Fibroblast of lung (primary cell): Measurements from ENCODE around the gene IL16.

ENCODE experiments used
- EZH2 ChIP-seq: IDR thresholded peaks from 2 replicates; pipeline ENCODE4 v1.5.1; 2012; ENCODE audit warnings: low read length, control low read depth, mild to moderate bottlenecking; ENCODE audit errors: missing control alignments
- TF ChIP-seq, protein P1 (sequence below), 2 donors: IDR thresholded peaks in 1 of 2; conservative IDR thresholded peaks in 1 of 2; 1 replicate in 1 of 2; 2 replicates in 1 of 2; pipeline ENCODE4 v1.5.1; 2011 to 2012; ENCODE audit warnings: low read length in 2 of 2, control low read depth in 1 of 2, inconsistent platforms in 1 of 2, low read depth in 1 of 2, mild to moderate bottlenecking in 1 of 2

DNA sequence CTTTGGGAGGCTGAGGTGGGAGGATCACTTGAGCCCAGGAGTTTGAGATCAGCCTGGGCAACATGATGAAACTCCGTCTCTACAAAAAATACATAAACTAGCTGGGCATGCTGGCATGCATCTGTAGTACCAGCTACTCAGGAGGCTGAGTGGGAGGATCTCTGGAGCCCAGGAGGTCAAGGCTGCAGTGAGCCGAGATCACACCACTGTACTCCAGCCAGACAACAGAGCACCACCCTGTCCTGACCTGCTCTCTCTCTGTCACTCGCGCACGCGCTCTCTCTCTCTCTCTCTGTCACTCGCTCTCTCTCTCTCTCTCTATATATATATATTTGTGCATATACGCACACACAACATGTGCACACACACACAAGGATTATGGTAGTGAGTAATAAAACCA, 61.8 kb downstream of the IL16 start:
- TF ChIP-seq, protein P1, sequence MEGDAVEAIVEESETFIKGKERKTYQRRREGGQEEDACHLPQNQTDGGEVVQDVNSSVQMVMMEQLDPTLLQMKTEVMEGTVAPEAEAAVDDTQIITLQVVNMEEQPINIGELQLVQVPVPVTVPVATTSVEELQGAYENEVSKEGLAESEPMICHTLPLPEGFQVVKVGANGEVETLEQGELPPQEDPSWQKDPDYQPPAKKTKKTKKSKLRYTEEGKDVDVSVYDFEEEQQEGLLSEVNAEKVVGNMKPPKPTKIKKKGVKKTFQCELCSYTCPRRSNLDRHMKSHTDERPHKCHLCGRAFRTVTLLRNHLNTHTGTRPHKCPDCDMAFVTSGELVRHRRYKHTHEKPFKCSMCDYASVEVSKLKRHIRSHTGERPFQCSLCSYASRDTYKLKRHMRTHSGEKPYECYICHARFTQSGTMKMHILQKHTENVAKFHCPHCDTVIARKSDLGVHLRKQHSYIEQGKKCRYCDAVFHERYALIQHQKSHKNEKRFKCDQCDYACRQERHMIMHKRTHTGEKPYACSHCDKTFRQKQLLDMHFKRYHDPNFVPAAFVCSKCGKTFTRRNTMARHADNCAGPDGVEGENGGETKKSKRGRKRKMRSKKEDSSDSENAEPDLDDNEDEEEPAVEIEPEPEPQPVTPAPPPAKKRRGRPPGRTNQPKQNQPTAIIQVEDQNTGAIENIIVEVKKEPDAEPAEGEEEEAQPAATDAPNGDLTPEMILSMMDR (conservative IDR thresholded peaks at IDR 0.05 in 1 of 2, IDR thresholded peaks at IDR 0.05 in 1 of 2; ENCODE audit: low read depth in 1 of 2, low read length in 2 of 2): no peak
- no peak for TF ChIP-seq EZH2
